ENCODE data around the gene ARHGAP26.

Gene ARHGAP26

DNA sequence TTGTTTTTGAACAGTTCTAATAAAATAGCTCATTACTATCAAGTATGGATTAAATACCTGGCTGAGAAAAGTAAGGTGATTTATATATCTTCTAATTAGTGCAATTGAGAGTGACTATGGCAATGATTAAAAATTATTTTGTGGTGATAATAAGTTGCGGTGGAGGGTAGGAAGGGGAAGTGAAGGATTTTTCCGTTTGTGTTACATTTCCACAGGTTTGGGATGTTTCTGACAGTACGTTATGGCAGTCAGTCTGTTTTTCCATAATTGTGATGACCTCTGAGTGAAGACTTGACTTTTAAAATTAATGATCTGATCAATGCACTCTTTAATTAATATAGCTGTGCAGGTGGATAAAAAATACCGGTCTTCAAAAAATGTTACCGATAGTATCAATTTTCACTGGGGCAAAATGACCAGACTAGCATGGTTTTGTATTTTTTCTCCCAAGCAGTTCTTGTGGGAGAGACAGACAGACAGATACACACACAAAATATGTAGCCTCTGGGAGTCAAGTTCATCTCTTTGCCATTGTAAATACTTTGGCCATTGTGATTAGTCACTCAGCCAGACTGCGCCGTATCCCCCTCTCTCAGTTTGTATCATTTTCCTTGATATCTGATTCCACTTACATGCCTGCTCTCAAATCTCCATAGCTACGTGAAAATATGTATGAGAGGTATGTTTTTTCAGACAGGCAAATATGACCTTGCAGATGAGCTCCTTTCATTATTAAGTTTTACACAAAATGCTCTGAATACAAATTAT, 60.2 kb downstream of the ARHGAP26 start:
- TF ChIP-seq, protein P1, sequence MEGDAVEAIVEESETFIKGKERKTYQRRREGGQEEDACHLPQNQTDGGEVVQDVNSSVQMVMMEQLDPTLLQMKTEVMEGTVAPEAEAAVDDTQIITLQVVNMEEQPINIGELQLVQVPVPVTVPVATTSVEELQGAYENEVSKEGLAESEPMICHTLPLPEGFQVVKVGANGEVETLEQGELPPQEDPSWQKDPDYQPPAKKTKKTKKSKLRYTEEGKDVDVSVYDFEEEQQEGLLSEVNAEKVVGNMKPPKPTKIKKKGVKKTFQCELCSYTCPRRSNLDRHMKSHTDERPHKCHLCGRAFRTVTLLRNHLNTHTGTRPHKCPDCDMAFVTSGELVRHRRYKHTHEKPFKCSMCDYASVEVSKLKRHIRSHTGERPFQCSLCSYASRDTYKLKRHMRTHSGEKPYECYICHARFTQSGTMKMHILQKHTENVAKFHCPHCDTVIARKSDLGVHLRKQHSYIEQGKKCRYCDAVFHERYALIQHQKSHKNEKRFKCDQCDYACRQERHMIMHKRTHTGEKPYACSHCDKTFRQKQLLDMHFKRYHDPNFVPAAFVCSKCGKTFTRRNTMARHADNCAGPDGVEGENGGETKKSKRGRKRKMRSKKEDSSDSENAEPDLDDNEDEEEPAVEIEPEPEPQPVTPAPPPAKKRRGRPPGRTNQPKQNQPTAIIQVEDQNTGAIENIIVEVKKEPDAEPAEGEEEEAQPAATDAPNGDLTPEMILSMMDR (IDR thresholded peaks at IDR 0.05), result no peak

DNA sequence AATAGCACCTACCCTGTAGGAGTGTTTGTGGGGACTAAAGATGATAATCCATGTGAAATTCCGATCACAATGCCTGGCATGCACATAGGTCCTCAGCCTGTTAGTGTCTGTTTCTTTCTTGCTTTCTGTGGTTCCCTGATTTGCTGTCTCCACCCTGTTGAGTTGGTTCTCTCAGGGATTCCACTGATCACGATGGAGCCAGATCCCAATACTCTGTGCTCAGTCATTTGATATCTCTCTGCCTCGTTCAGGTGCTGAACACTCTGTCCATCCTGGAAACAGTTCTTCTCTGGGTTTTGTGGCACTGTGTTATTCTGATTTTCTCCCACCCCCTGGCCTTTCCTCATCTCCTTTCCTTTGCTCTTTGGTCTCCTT, 60.8 kb downstream of the ARHGAP26 start:
- TF ChIP-seq, protein P1 (IDR thresholded peaks at IDR 0.05), result no peak

DNA sequence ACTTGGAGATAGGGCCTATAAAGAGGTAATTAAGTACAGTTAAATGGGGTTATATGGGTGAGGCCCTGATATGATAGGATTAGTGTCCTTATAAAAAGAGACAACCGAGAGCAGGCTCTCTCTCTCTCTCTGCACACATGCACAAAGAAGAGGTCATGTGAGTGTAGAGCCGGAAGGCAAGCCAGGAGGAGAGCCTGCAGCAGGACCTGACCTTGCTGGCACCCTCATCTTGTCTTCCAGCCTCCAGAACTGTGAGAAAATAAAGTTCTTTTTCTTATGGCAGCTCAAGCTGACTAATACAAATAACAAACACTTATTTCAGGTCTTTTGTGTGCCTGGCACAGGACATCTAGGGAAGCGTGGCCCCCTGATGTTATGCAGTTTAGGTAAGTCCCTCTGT, 62.1 kb downstream of the ARHGAP26 start:
- TF ChIP-seq, protein P1 (IDR thresholded peaks at IDR 0.05), result no peak

DNA sequence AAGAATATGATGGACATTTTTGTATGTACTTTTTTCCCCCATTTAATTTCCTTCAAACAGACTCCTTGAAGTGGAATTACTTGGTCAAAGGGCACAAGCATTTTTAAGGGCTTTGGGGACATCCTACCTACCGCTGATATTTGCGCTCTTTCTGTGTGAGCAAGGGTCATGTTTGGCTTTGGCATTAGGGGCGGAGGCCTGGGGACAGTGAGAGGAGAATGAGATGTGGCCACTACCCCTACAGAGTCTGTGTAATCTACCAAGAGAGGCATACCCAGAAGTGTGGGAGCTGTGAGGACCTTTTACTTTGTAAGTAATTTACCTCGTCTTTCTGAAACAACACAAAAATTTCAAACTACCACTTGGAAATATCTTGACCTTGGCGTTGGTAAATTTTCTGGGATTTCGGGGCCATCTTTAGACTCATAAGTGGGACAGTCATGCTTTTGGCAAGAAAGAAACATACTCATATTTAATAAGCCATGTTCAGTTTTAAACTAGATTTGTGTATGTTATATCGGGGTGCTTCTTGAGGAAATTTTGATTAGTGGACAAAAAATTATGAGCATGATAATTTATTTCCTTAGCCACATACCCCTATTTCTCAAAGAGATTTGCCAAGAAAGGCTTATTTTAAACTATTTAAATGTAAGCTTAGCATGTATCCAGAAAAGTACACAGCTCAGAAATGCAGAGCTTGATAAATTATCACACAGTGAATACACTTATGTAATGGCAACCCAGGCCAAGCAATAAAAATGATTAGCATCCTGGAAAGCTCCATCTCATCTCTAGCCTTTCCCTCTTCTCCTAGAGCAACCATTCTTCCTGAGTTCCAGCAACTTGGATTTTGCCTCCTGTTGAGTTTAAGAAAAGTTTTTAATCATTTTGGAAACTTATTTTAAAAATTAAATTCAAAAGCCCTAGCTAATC, 63.6 kb downstream of the ARHGAP26 start:
- TF ChIP-seq, protein P1 (IDR thresholded peaks at IDR 0.05), result no peak

DNA sequence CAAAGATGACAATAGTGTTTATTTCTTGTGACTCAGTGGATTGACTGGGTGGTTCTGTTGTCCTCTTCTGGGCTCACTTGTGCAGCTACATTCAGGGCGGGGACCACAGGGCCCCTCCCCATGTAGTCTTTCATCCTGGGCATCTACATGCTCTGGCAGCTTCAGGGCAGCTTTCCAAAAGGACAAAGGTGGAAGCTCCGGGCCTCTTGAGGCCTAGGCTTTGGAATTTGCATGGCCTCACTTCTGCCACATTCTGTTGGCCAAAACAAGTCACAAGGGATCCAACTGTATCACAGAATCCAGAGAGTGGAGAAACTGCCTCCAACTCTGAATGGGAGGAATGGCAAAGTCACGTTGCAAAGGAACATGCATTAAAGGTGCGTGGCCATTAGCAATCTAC, 64.3 kb downstream of the ARHGAP26 start:
- TF ChIP-seq, protein P1 (IDR thresholded peaks at IDR 0.05), result no peak

DNA sequence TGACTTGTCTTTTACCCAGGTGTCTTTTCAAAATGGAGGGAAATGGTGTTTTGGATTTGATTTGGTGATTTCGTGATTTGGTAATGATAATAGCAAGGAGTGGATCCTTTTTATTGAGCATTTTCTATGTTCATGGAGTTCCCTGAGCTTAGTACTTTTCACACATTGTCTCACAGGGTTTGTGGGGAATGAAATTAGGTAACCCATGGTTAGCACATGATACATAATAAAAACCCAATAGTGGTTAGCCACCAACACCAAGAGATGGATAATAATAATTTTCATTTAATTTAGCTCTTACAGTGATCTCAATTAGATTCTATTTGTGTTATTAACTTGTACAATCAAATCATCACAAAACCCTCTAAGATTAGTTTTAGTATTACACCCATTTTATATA, 65.4 kb downstream of the ARHGAP26 start:
- TF ChIP-seq, protein P1 (IDR thresholded peaks at IDR 0.05), result no peak

DNA sequence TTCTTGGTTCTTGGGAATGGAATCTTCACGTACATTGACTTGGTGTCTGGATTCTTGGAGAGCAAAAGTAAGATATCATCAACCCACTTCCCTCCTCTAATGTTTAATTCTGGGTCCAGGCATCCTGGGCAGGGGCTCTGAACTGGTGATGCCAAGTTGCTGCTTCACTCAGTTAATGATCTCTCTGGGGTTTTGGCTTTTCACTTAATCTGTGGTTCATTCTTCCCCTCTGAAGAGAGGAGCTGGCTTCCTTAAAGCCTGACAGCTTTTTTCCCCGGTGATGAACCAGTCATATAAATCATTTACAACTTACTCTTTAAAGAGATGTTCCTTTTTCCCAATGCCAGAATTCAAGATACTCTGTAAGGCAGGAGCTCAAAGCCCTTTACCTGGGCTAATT, 65.9 kb downstream of the ARHGAP26 start:
- TF ChIP-seq, protein P1 (IDR thresholded peaks at IDR 0.05), result no peak
